HepG2 (cell line): ENCODE measurements around the gene GRK5. TPM values are rescaled to one million over a fixed set of nuclear protein-coding genes. Genes with fewer than 3 reads are reported as not detected.

ENCODE experiments used
- ATAC-seq: fragments of 200-7000 bp; cut with Tn5 transposase; 3 replicates; pipeline ENCODE4 v1.9.1; 2020; ENCODE audit warnings: mild to moderate bottlenecking, moderate library complexity
- BruUV-seq: library from RNA; stranded (reverse); fragments of 400-500 nt; replicated peaks from 2 replicates; lab custom pipeline; 2021; lab: Mats Ljungman, UMichigan
- CTCF ChIA-PET: fragments of 300-600 bp; formaldehyde crosslinking; extraction: SDS; loops from one replicate; lab custom pipeline; 2021; ENCODE audit warnings: low total read pairs, inconsistent platforms, low intra/inter-chr PET ratio; lab: Yijun Ruan, JAX
- POLR2A ChIA-PET: fragments of 350-600 bp; sonication (Branson Sonifier 250); formaldehyde crosslinking; loops from one replicate; lab custom pipeline; 2020; ENCODE audit warnings: antibody characterized with exemption, inconsistent platforms; lab: Yijun Ruan, JAX
- DNase-seq: peaks from one replicate; pipeline ENCODE4 v3.0.0-alpha.2; 2015; ENCODE audit warnings: low spot score
- FAIRE-seq: peaks from 3 replicates; lab custom pipeline; 2011; peaks lifted over from hg19 to GRCh38; lab: Jason Lieb, UNC
- H2AFZ ChIP-seq: one replicate; pipeline ENCODE4 v1.6.1; 2011; ENCODE audit warnings: low read length, inconsistent platforms
- H3K27ac ChIP-seq: fragments of 300-600 bp; 3 replicates; pipeline ENCODE4 v1.8.0; 2011; ENCODE audit warnings: mixed run types, mild to moderate bottlenecking, mixed read lengths, low read length, inconsistent platforms; ENCODE audit not compliant: insufficient read depth; ENCODE audit errors: extremely low read length
- H3K27me3 ChIP-seq, 2 experiments: fragments of 200-600 bp in 1 of 2; 2 replicates in 1 of 2; 3 replicates in 1 of 2; pipeline versions ENCODE4 v1.6.0 to v1.8.0; 2011; ENCODE audit warnings: low read length in 2 of 2, mild to moderate bottlenecking in 2 of 2, moderate library complexity in 2 of 2, inconsistent platforms in 1 of 2; ENCODE audit not compliant: insufficient read depth in 2 of 2, control insufficient read depth in 1 of 2
- H3K36me3 ChIP-seq, 2 experiments: fragments of 200-600 bp in 1 of 2; replicated peaks in 1 of 2; 2 replicates in 1 of 2; 3 replicates in 1 of 2; pipeline versions ENCODE4 v1.5.1 to v1.8.0; 2011; ENCODE audit warnings: low read length in 2 of 2, inconsistent platforms in 1 of 2; ENCODE audit not compliant: insufficient read depth in 2 of 2, control insufficient read depth in 1 of 2
- H3K4me1 ChIP-seq: 2 replicates; pipeline ENCODE4 v1.5.1; 2012; ENCODE audit warnings: low read length, inconsistent platforms; ENCODE audit not compliant: insufficient read depth
- H3K4me2 ChIP-seq: 2 replicates; pipeline ENCODE4 v1.6.0; 2011; ENCODE audit warnings: low read depth, low read length, inconsistent platforms
- H3K4me3 ChIP-seq, 3 experiments: fragments of 200-600 bp in 1 of 3; sonication (generic), shearing (Covaris generic) in 1 of 3; replicated peaks in 1 of 3; 2 replicates each; pipeline ENCODE4 v1.5.1; 2011 to 2016; ENCODE audit warnings: low read length in 3 of 3, inconsistent platforms in 2 of 3, low read depth in 2 of 3, mild to moderate bottlenecking in 2 of 3, control low read depth in 1 of 3, mixed read lengths in 1 of 3; ENCODE audit not compliant: insufficient read depth in 1 of 3
- H3K79me2 ChIP-seq: one replicate; pipeline ENCODE4 v1.6.1; 2011; ENCODE audit warnings: low read length, inconsistent platforms; ENCODE audit not compliant: insufficient read depth
- H3K9ac ChIP-seq: 2 replicates; pipeline ENCODE4 v1.6.0; 2011; ENCODE audit warnings: mild to moderate bottlenecking, low read depth, low read length, inconsistent platforms; ENCODE audit not compliant: insufficient read depth
- H3K9me3 ChIP-seq: 2 replicates; pipeline ENCODE4 v1.5.1; 2012; ENCODE audit warnings: mild to moderate bottlenecking, low read length
- H4K20me1 ChIP-seq: 2 replicates; pipeline ENCODE4 v1.6.0; 2011; ENCODE audit warnings: inconsistent platforms, mild to moderate bottlenecking, low read length, moderate library complexity; ENCODE audit not compliant: insufficient read depth
- BRD4 ChIP-seq: sonication (generic); formaldehyde crosslinking; IDR thresholded peaks from 2 replicates; pipeline ENCODE4 v1.4.0; 2020; ENCODE audit warnings: missing genetic modification reagents
- HCFC1 ChIP-seq: fragments of 150-350 bp; IDR thresholded peaks from 2 replicates; pipeline ENCODE4 v1.6.1; 2014; ENCODE audit warnings: low read depth, low read length
- LCORL ChIP-seq, 2 experiments: fragments of 450-650 bp in 1 of 2; sonication (generic) in 1 of 2; formaldehyde crosslinking in 1 of 2; IDR thresholded peaks; 2 replicates each; pipeline versions ENCODE4 v1.5.0 to v1.6.1; 2017 to 2020; ENCODE audit warnings: antibody characterized with exemption in 1 of 2, missing genetic modification reagents in 1 of 2
- NFYC ChIP-seq: IDR thresholded peaks from 2 replicates; pipeline ENCODE4 v1.6.1; 2016; ENCODE audit warnings: missing genetic modification reagents, missing compliant biosample characterization
- POLR2AphosphoS5 ChIP-seq: IDR thresholded peaks from 2 replicates; pipeline ENCODE4 v1.6.1; 2012; ENCODE audit warnings: low read depth, low read length
- RBAK ChIP-seq: sonication (generic); formaldehyde crosslinking; IDR thresholded peaks from 2 replicates; pipeline ENCODE4 v1.5.1; 2020; ENCODE audit warnings: mild to moderate bottlenecking, missing genetic modification reagents
- SKI ChIP-seq: fragments of 450-650 bp; IDR thresholded peaks from one replicate; pipeline ENCODE4 v1.6.1; 2018; ENCODE audit warnings: mild to moderate bottlenecking; ENCODE audit not compliant: partially characterized antibody
- ZNF562 ChIP-seq: sonication (generic); formaldehyde crosslinking; IDR thresholded peaks from 2 replicates; pipeline ENCODE4 v1.8.0; 2022; ENCODE audit warnings: missing genetic modification reagents, borderline replicate concordance
- ZNF782 ChIP-seq: sonication (generic); formaldehyde crosslinking; IDR thresholded peaks from 2 replicates; pipeline ENCODE4 v1.4.0; 2020; ENCODE audit warnings: missing genetic modification reagents, mild to moderate bottlenecking, borderline replicate concordance
- WGBS: methylation state at CpG from one replicate; pipeline ENCODE4 v1.1.6; 2017; ENCODE audit warnings: low lambda C conversion rate; 5-methylcytosine and 5-hydroxymethylcytosine counted together
- in situ Hi-C: cut with HindIII; loops from 2 replicates; pipeline ENCODE4 v1.10.0; 2017; ENCODE audit warnings: low pct_unique_long_range_greater_than_20kb; ENCODE audit not compliant: extremely low pct_ligation_motif_present
- intact Hi-C: fragments of 100-400 bp; cut with micrococcal nuclease; formaldehyde crosslinking; loops from one replicate; pipeline ENCODE4 v1.10.0; 2022; ENCODE audit not compliant: unreplicated experiment
- polyA plus RNA-seq, 8 experiments: library from polyadenylated mRNA; depleted of rRNA in 3 of 8; stranded (reverse) in 7 of 8; unstranded in 1 of 8; fragments of >200 nt; fragmentation: Illumina TruSeq in 4 of 8; extraction: Trizol in 4 of 8; gene quantifications; 2 replicates each; pipeline versions ENCODE4 v1.2.1 to v1.2.3, GENCODE V29; 2011 to 2016; ENCODE audit warnings: low read depth in 4 of 8, missing spikeins in 1 of 8, mixed read lengths in 1 of 8; ENCODE audit not compliant: insufficient read depth in 1 of 8
- total RNA-seq, 5 experiments: library from RNA; depleted of rRNA; stranded (reverse); fragments of >200 nt; fragmentation: Illumina TruSeq; extraction: Trizol; gene quantifications; 2 replicates each; pipeline ENCODE4 v1.2.3, GENCODE V29; 2016; ENCODE audit warnings: low read depth in 1 of 5
- TF ChIP-seq, protein P1 (sequence below): sonication (generic); formaldehyde crosslinking; conservative IDR thresholded peaks from 2 replicates; pipeline ENCODE4 v1.4.0; 2020; ENCODE audit warnings: missing genetic modification reagents

Gene GRK5
- total and polyA plus RNA-seq, 2 of the 13 experiments (the other 11 are each of a cell fraction or from before 2014, with no cell fraction given) = 10.4 to 12.6 TPM

DNA sequence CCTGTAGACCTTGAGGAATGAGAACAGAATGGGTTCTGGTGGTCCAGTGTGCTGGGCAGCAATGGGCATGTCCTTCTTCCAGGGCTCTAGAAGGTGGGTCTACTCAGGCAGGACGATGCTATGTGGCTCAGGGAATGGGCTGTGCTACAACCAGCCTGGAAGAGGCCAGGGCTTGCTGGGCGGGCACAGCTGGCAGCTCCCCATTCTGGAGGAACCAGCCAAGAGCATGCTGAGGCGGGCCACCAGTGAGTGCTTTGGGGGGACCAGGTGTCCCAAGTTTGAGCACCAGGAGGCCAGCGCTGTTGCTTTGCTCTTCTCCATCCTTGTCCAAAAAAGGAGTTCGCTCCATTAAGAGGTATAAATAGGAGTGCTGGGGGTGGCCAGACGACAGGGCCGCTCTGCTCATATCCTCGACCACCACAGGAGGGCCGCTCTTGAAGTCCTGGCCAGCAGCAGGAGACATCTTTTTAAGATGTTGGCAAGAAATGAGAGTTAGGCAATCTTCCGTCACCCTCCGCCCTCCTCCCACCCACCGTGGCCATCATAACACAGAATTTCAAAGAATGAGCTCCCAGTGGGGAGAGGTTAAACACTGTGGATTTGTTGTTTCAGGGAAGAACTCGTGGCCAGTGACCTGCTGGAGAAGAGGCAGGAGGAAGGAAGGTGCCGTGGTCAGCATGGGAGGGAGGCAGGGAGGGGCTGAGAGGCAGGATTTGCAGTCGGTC is 141.3 kb downstream of the GRK5 start:
- no peaks in the 10 kb centered on the region; the same call in 1 of the 2 replicates for H3K9me3 ChIP-seq
- H3K4me2 ChIP-seq = no peak overlapping the region
- intact Hi-C loops (no loop called here), in situ Hi-C loops (no loop called here)
- H2AFZ ChIP-seq = no peak overlapping the region
- no peaks in the 10 kb centered on the region for H3K27me3 ChIP-seq
- H3K79me2 ChIP-seq = peaks cover 2% of the 10 kb centered on the region
- WGBS = 86% methylated on average over 12 of the region's 15 CpGs
- TF ChIP-seq LCORL (IDR thresholded peaks at IDR 0.05) (no peak), LCORL (CRISPR knock-in tag; IDR thresholded peaks at IDR 0.05) (no peak), POLR2AphosphoS5 (no peak), ZNF782 (CRISPR knock-in tag) (no peak), RBAK (CRISPR knock-in tag) (no peak), NFYC (no peak), SKI (no peak), BRD4 (CRISPR knock-in tag) (no peak), ZNF562 (CRISPR knock-in tag) (no peak), HCFC1 (no peak)
- TF ChIP-seq, protein P1, sequence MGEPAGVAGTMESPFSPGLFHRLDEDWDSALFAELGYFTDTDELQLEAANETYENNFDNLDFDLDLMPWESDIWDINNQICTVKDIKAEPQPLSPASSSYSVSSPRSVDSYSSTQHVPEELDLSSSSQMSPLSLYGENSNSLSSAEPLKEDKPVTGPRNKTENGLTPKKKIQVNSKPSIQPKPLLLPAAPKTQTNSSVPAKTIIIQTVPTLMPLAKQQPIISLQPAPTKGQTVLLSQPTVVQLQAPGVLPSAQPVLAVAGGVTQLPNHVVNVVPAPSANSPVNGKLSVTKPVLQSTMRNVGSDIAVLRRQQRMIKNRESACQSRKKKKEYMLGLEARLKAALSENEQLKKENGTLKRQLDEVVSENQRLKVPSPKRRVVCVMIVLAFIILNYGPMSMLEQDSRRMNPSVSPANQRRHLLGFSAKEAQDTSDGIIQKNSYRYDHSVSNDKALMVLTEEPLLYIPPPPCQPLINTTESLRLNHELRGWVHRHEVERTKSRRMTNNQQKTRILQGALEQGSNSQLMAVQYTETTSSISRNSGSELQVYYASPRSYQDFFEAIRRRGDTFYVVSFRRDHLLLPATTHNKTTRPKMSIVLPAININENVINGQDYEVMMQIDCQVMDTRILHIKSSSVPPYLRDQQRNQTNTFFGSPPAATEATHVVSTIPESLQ (CRISPR knock-in tag) = no peak
- no peak overlapping the region for H3K4me3 ChIP-seq
- DNase-seq (no peak), ATAC-seq (no peak), FAIRE-seq (no peak)
- no peaks in the 10 kb centered on the region for H3K4me1 ChIP-seq
- BruUV-seq = no TSS peak
- H3K9ac ChIP-seq = no peak overlapping the region
- ChIA-PET POLR2A (no interaction called here), CTCF (no interaction called here)
- no peaks in the 10 kb centered on the region for H4K20me1 ChIP-seq
- H3K36me3 ChIP-seq = no peaks in the 10 kb centered on the region
- no peak overlapping the region for H3K27ac ChIP-seq
